Stimulated activated naive B cell treated with anti-CD40 and anti-IgM and Interleukin-4, amounts not matched to agents 10 μg/mL and 1 μg/mL and 100 μg/mL, for 72 hours (primary cell): Measurements from ENCODE around the gene SH3RF1.
A peak's percentile ranks its signal among the peaks of the same experiment; 100 is the strongest.

ENCODE experiments used
- ATAC-seq, 2 donors: fragments of 150-1000 bp; cut with Tn5 transposase; replicated peaks; 2 replicates each; pipeline ENCODE4 v1.10.0; 2021; ENCODE audit warnings: moderate library complexity in 1 of 2
- DNase-seq: peaks from one replicate; pipeline ENCODE4 v3.0.0; 2021
- H3K27ac Mint-ChIP-seq: one replicate; pipeline ENCODE4 v1.8.0; 2022; ENCODE audit warnings: mild to moderate bottlenecking, mixed read lengths
- H3K27me3 Mint-ChIP-seq, 2 donors: one replicate each; pipeline ENCODE4 v1.8.0; 2022; ENCODE audit warnings: mixed read lengths in 2 of 2
- H3K36me3 Mint-ChIP-seq, 2 donors: one replicate each; pipeline ENCODE4 v1.8.0; 2022; ENCODE audit warnings: mixed read lengths in 2 of 2, mild to moderate bottlenecking in 1 of 2
- H3K4me1 Mint-ChIP-seq, 2 donors: one replicate each; pipeline ENCODE4 v1.8.0; 2022; ENCODE audit warnings: mixed read lengths in 2 of 2, mild to moderate bottlenecking in 1 of 2
- H3K4me3 Mint-ChIP-seq, 2 donors: one replicate each; pipeline ENCODE4 v1.8.0; 2022; ENCODE audit warnings: mild to moderate bottlenecking in 2 of 2, mixed read lengths in 2 of 2, moderate library complexity in 1 of 2
- H3K9me3 Mint-ChIP-seq, 2 donors: one replicate each; pipeline ENCODE4 v1.8.0; 2022; ENCODE audit warnings: mixed read lengths in 2 of 2, mild to moderate bottlenecking in 1 of 2

SH3RF1 gene

DNA sequence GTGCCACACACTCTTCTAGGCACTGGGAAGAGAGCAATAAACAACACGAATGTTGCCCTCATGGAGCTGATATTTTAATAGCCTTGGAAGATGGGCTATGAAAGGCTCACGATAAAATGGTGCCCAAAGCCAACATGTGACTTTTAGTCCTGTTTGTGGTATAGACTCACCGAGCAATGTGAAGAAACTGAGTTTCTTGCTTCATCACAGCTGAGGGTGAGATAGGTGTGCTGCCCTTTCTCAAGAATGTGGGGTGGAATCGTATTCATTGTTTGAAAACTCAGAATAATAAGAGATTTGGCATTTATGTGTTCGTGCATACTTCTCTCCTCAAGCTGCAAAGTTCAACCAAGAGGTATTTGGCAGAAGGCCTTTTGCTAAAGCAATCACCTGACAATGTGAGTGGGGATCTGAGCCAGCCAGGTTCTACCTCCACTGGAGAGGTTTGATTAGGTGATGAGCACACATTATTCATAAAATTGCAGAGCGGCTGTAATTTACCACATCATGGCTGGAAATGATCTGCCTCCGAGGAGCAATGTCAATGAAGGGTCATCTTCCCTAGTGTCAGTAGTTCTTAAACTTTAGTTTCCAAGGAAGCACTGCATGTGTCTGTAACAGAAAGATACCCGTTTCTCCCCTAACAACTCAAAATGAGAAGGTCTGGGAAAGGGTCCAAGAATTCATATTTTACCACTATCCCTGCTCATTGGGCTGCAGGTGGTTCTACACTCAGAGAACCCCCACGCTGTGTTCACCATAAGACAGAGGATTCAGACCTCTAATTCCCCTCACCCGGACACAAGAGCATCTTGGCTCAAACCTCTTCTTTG lies 218.8 kb downstream of the SH3RF1 start:
- Mint-ChIP-seq H3K9me3 (no peaks in the 10 kb centered on the region), H3K36me3 (no peaks in the 10 kb centered on the region), H3K27ac (no peak overlapping the region), H3K4me3 (no peak overlapping the region), H3K4me1 (no peaks in the 10 kb centered on the region), H3K27me3 (peaks cover 6 to 7% of the 10 kb centered on the region in 2 donors)
- ATAC-seq = no peak
- no peak for DNase-seq

GRCh38 chr4:169050881-169051760 lies 219.6 kb downstream of the SH3RF1 start:
- peaks cover 6 to 7% of the 10 kb centered on the region in 2 donors for H3K27me3 Mint-ChIP-seq
- DNase-seq (no peak), ATAC-seq (no peak)
- no peaks in the 10 kb centered on the region for H3K36me3 Mint-ChIP-seq
- no peak overlapping the region for H3K27ac Mint-ChIP-seq
- no peaks in the 10 kb centered on the region for H3K4me1 Mint-ChIP-seq
- no peaks in the 10 kb centered on the region for H3K9me3 Mint-ChIP-seq
- H3K4me3 Mint-ChIP-seq = no peak overlapping the region

- Mint-ChIP-seq H3K4me1 (no peaks in the 10 kb centered on the region), H3K9me3 (no peaks in the 10 kb centered on the region), H3K4me3 (no peak overlapping the region), H3K27me3 (peaks cover 6 to 7% of the 10 kb centered on the region in 2 donors), H3K36me3 (no peaks in the 10 kb centered on the region), H3K27ac (no peak overlapping the region)
- ATAC-seq (no peak), DNase-seq (no peak)
Observed at GRCh38 chr4:169050284-169050683, 220.5 kb downstream of the SH3RF1 start.

DNA sequence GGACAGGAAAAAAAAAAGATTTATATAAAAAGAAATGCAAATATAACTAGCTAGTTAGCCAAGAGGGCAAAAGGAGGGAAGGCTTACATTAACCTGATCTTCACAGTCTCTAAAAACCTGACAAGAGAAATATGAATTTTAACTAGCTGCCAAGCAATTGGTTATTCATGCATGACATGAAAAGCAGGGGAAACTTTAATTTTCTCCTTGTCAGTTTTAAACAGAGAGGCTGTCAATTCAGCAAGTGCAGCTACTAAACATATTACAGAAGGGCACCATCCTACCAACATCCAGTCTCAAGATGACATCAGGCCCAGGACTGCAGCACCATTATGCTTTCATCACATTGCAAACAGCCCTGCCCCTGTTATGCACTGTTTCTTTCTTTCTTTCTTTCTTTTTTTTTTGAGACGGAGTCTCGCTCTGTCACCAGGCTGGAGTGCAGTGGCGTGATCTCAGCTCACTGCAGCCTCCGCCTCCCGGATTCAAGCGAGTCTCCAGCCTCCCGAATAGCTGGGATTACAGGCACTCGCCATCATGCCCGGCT lies 221.8 kb downstream of the SH3RF1 start:
- Mint-ChIP-seq H3K4me1 (no peaks in the 10 kb centered on the region), H3K4me3 (no peak overlapping the region), H3K27me3 (peaks cover 6 to 7% of the 10 kb centered on the region in 2 donors), H3K9me3 (no peaks in the 10 kb centered on the region), H3K36me3 (no peaks in the 10 kb centered on the region), H3K27ac (no peak overlapping the region)
- no peak for ATAC-seq
- no peak for DNase-seq

DNA sequence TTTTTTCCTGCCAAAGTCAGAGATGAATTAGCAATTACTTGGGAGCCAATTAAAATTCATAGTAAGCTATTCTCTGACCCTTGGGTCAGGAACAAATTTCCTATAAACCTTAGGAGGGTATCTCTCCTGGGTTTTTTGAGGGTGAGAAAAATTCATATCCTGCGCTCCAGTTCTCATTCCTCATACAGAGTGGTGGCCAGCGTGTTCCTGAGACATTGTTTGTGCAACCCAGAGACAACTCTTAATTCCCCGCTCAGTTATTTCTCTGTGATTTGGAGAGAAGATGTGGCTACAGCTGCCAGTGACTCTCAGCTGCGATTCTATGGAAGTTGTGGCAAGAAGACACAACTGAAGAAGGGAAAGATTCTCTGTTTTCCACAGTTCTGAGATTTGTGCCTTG lies 222.8 kb downstream of the SH3RF1 start:
- Mint-ChIP-seq H3K27me3 (peaks cover 0 to 4% of the 10 kb centered on the region in 2 donors), H3K4me3 (no peak overlapping the region), H3K9me3 (no peaks in the 10 kb centered on the region), H3K4me1 (no peaks in the 10 kb centered on the region), H3K27ac (no peak overlapping the region), H3K36me3 (no peaks in the 10 kb centered on the region)
- ATAC-seq (no peak), DNase-seq (no peak)

GRCh38 chr4:169045862-169046584 lies 224.7 kb downstream of the SH3RF1 start:
- Mint-ChIP-seq H3K9me3 (no peaks in the 10 kb centered on the region), H3K36me3 (no peaks in the 10 kb centered on the region), H3K27ac (no peak overlapping the region), H3K4me3 (no peak overlapping the region), H3K27me3 (peaks cover 0 to 4% of the 10 kb centered on the region in 2 donors), H3K4me1 (no peaks in the 10 kb centered on the region)
- DNase-seq = no peak
- no peak for ATAC-seq

GRCh38 chr4:169044714-169045447 lies 225.9 kb downstream of the SH3RF1 start:
- Mint-ChIP-seq H3K27ac (peak overlapping the region; percentile 9), H3K36me3 (no peaks in the 10 kb centered on the region), H3K4me3 (no peak overlapping the region), H3K27me3 (peaks cover 0 to 4% of the 10 kb centered on the region in 2 donors), H3K9me3 (no peaks in the 10 kb centered on the region), H3K4me1 (no peaks in the 10 kb centered on the region)
- ATAC-seq (no peak), DNase-seq (no peak)
